Liver (tissue), 9 donors: ENCODE results near the gene ETS1. TPM values are rescaled to one million over a fixed set of nuclear protein-coding genes. Genes with fewer than 3 reads are reported as not detected.
A peak's percentile ranks its signal among the peaks of the same experiment; 100 is the strongest.

Source experiments
- DNase-seq: peaks from one replicate; pipeline ENCODE4 v3.0.0-alpha.2; 2017; ENCODE audit warnings: low spot score
- H3K27ac ChIP-seq, 2 donors: one replicate each; pipeline ENCODE4 v1.7.0; 2013; ENCODE audit warnings: inconsistent platforms in 2 of 2, low read length in 2 of 2, control low read depth in 1 of 2, low read depth in 1 of 2, mild to moderate bottlenecking in 1 of 2
- H3K27me3 ChIP-seq, 4 donors: one replicate each; pipeline versions ENCODE4 v1.6.1 to v1.7.0; 2013; ENCODE audit warnings: low read length in 3 of 4, inconsistent platforms in 1 of 4, mild to moderate bottlenecking in 1 of 4, moderate library complexity in 1 of 4; ENCODE audit not compliant: control insufficient read depth in 4 of 4, insufficient read depth in 4 of 4
- H3K36me3 ChIP-seq, 4 donors: one replicate each; pipeline versions ENCODE4 v1.6.1 to v1.7.0; 2013; ENCODE audit warnings: low read length in 3 of 4, mild to moderate bottlenecking in 3 of 4, low read depth in 1 of 4, moderate library complexity in 1 of 4; ENCODE audit not compliant: control insufficient read depth in 4 of 4, insufficient read depth in 3 of 4
- H3K4me1 ChIP-seq, 4 donors: one replicate each; pipeline versions ENCODE4 v1.6.1 to v1.7.0; 2013; ENCODE audit warnings: low read length in 3 of 4, mild to moderate bottlenecking in 3 of 4, moderate library complexity in 1 of 4; ENCODE audit not compliant: control insufficient read depth in 4 of 4, insufficient read depth in 4 of 4
- H3K4me3 ChIP-seq, 3 donors: one replicate each; pipeline versions ENCODE4 v1.6.1 to v1.7.0; 2013; ENCODE audit warnings: low read length in 3 of 3, control low read depth in 1 of 3, low read depth in 1 of 3, mild to moderate bottlenecking in 1 of 3
- H3K9ac ChIP-seq, 2 donors: one replicate each; pipeline ENCODE4 v1.7.0; 2013; ENCODE audit warnings: low read length in 2 of 2, mild to moderate bottlenecking in 2 of 2, moderate library complexity in 2 of 2, control low read depth in 1 of 2, low read depth in 1 of 2
- H3K9me3 ChIP-seq, 4 donors: one replicate each; pipeline versions ENCODE4 v1.6.1 to v1.7.0; 2013; ENCODE audit warnings: low read length in 3 of 4; ENCODE audit not compliant: control insufficient read depth in 4 of 4
- CTCF ChIP-seq: fragments of 150-350 bp; IDR thresholded peaks from 2 replicates; pipeline ENCODE4 v1.5.1; 2017; ENCODE audit warnings: improper control_type of control experiment, low read depth, low read length; ENCODE audit not compliant: missing input control
- FOXA1 ChIP-seq: IDR thresholded peaks from 2 replicates; pipeline ENCODE4 v1.6.1; 2016; ENCODE audit warnings: antibody characterized with exemption
- FOXA2 ChIP-seq: IDR thresholded peaks from 2 replicates; pipeline ENCODE4 v1.6.1; 2016; ENCODE audit warnings: antibody characterized with exemption
- JUND ChIP-seq, 2 donors: IDR thresholded peaks; 2 replicates each; pipeline ENCODE4 v1.6.1; 2016; ENCODE audit warnings: antibody characterized with exemption in 2 of 2
- NR2F2 ChIP-seq: IDR thresholded peaks from 2 replicates; pipeline ENCODE4 v1.6.1; 2016; ENCODE audit warnings: antibody characterized with exemption
- RAD21 ChIP-seq, 2 donors: IDR thresholded peaks; 2 replicates each; pipeline ENCODE4 v1.6.1; 2016; ENCODE audit warnings: antibody characterized with exemption in 2 of 2, mild to moderate bottlenecking in 2 of 2
- REST ChIP-seq: IDR thresholded peaks from 2 replicates; pipeline ENCODE4 v1.6.1; 2016; ENCODE audit warnings: antibody characterized with exemption, mild to moderate bottlenecking
- RXRA ChIP-seq, 2 donors: IDR thresholded peaks; 2 replicates each; pipeline ENCODE4 v1.6.1; 2017 to 2018; ENCODE audit warnings: antibody characterized with exemption in 2 of 2, mild to moderate bottlenecking in 1 of 2
- SP1 ChIP-seq: IDR thresholded peaks from 2 replicates; pipeline ENCODE4 v1.6.1; 2018; ENCODE audit warnings: antibody characterized with exemption, mild to moderate bottlenecking
- TAF1 ChIP-seq: conservative IDR thresholded peaks from 2 replicates; pipeline ENCODE4 v1.6.1; 2016; ENCODE audit warnings: antibody characterized with exemption, mild to moderate bottlenecking
- WGBS: extraction: QIAGEN DNeasy Blood & Tissue Kit; methylation state at CpG from one replicate; pipeline ENCODE4 v1.1.7; 2013; 5-methylcytosine and 5-hydroxymethylcytosine counted together
- polyA plus RNA-seq, 2 donors: library from polyadenylated mRNA; stranded (reverse) in 1 of 2; unstranded in 1 of 2; fragments of 200-250 nt in 1 of 2; fragments of >200 nt in 1 of 2; fragmentation: Nextera tagmentation in 1 of 2; extraction: Ambion mirVana in 1 of 2; gene quantifications; one replicate each; pipeline versions ENCODE4 v1.2.1 to v1.2.3, GENCODE V29; 2013 to 2015
- total RNA-seq, 2 donors: library from RNA; depleted of rRNA; stranded (reverse); fragments of >200 nt; gene quantifications; one replicate each; pipeline ENCODE4 v1.2.3, GENCODE V29; 2014
- TF ChIP-seq, protein P1 (sequence below): IDR thresholded peaks from 2 replicates; pipeline ENCODE4 v1.6.1; 2016; ENCODE audit warnings: antibody characterized with exemption
- TF ChIP-seq, protein P2 (sequence below): IDR thresholded peaks from 2 replicates; pipeline ENCODE4 v1.6.1; 2016; ENCODE audit warnings: antibody characterized with exemption
- donor health status: healthy.
- donor health status: healthy.
- donor health status: healthy.
- donor health status: healthy.
- donor health status: healthy.

The ETS1 gene
- total and polyA plus RNA-seq, 4 donors: 4.8 to 30.0 (median 20.3) TPM

- Histone ChIP-seq H3K27me3 (no peaks in the 10 kb centered on the region), H3K4me3 (no peak overlapping the region), H3K36me3 (peaks cover 0 to 6% (median 3%) of the 10 kb centered on the region in 4 donors), H3K27ac (peak overlapping the region; percentile 56 to 68), H3K4me1 (no peaks in the 10 kb centered on the region), H3K9ac (no peak overlapping the region), H3K9me3 (no peaks in the 10 kb centered on the region)
- TF ChIP-seq JUND (IDR thresholded peaks at IDR 0.05) (no peak), CTCF (no peak), TAF1 (no peak), RXRA (IDR thresholded peaks at IDR 0.05) (no peak), NR2F2 (no peak), RAD21 (IDR thresholded peaks at IDR 0.05) (no peak), SP1 (no peak)
- 85% methylated on average over 9 of the region's 9 CpGs for WGBS
- no peak for DNase-seq
These were observed 121.8 kb downstream of the ETS1 start for GRCh38 chr11:128465531-128465930.

- DNase-seq: no peak
- no peak for TF ChIP-seq REST
- TF ChIP-seq, protein P1, sequence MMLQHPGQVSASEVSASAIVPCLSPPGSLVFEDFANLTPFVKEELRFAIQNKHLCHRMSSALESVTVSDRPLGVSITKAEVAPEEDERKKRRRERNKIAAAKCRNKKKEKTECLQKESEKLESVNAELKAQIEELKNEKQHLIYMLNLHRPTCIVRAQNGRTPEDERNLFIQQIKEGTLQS: no peak
- no peak for TF ChIP-seq FOXA2
- TF ChIP-seq FOXA1: no peak
- TF ChIP-seq, protein P2, sequence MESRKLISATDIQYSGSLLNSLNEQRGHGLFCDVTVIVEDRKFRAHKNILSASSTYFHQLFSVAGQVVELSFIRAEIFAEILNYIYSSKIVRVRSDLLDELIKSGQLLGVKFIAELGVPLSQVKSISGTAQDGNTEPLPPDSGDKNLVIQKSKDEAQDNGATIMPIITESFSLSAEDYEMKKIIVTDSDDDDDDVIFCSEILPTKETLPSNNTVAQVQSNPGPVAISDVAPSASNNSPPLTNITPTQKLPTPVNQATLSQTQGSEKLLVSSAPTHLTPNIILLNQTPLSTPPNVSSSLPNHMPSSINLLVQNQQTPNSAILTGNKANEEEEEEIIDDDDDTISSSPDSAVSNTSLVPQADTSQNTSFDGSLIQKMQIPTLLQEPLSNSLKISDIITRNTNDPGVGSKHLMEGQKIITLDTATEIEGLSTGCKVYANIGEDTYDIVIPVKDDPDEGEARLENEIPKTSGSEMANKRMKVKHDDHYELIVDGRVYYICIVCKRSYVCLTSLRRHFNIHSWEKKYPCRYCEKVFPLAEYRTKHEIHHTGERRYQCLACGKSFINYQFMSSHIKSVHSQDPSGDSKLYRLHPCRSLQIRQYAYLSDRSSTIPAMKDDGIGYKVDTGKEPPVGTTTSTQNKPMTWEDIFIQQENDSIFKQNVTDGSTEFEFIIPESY: no peak
- Histone ChIP-seq H3K9ac (peak overlapping the region in 1 of 2 donors; percentile 13), H3K36me3 (peaks cover 0 to 6% (median 3%) of the 10 kb centered on the region in 4 donors), H3K27me3 (no peaks in the 10 kb centered on the region), H3K9me3 (no peaks in the 10 kb centered on the region), H3K27ac (peak overlapping the region; percentile 48 to 56), H3K4me3 (no peak overlapping the region), H3K4me1 (no peaks in the 10 kb centered on the region)
- 76% methylated on average over 10 of the region's 10 CpGs for WGBS
These were observed 122.4 kb downstream of the ETS1 start for GRCh38 chr11:128464878-128465450.
